Activated T-cell treated with anti-CD3 and anti-CD28 coated beads for 1 hour (primary cell): ENCODE results near the gene IL32.

Experiments
- DNase-seq: peaks from one replicate; pipeline ENCODE4 v3.0.0-alpha.2; 2020; ENCODE audit warnings: low read depth

Gene IL32

DNA sequence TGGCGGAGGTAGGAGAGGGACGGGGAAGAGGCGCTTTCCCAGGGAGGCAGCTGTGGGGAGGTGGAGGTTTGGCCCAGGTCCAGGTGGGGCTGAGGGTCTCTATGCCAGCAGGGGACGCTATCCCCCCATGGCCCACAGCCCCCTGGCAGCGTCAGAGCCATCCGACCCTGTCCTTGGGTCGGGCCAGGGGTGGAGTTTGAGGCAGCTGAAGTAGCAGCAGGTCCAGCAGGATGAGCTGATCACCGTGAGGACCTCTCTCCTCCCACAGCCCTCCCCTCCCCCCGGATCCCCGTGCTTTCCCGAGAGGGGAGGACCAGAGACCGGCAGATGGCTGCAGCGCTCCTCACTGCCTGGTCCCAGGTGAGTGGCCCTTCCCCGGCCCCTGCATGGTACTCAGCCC is 50.1 kb downstream of the IL32 start:
- no peak for DNase-seq

DNA sequence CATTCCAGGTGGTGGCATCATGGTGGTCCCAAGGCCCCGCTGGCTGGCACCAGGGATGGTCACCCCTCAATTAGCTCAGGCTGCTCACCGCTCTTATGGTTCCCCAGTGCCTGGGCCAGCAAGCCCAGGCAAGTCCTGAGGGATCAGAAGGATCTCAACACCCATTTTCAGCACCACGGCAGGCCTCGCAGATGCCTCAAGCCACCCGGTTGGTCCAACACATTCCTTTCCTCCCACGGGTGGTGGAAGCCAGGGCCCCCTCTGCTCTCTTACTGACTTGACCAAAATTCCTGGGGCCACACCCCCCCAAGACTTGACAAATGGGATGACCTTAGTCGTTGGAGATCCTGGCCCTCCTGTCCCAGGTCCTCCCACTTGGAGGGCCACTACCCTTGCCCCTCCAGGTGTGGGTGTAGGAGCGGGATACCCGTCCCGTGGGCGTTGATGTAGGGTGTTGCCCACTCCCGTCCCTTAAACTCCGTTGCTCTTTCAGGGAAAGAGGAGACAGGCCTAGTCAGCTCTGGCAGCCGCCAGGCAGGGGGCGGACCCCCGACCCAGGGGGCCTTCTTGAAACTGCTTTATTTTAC is 52.9 kb downstream of the IL32 start:
- DNase-seq, result no peak

DNA sequence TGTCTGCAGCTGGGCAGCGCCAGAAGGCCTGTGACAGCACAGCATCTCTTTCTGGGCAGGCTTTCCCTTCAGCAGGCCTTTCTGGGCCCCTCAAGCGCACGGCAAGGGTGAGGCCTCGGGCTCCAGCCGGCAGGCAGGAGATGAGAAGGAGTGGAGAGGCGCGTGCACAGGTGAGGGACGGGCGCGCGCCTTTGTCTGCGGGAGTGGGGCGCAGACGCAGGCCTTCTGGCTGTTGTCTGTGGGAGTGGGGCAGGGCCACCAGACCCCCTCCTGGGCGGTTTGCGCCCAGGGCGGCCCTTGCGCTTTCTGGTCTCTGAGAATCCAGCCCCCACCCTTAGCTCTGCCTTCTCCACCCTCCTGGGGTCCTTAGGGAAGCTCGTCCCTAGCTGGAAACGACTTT is 53.4 kb downstream of the IL32 start:
- no peak for DNase-seq
